GM19035 (cell line): ENCODE results near the gene MRPL34.
A peak's percentile ranks its signal among the peaks of the same experiment; 100 is the strongest.
"Not testable (repeated sequence)": the region's sequence is repeated elsewhere in the genome, so short reads cannot be mapped to it uniquely, and the experiment has no call there.

Source experiments
- ATAC-seq: cut with Tn5 transposase; IDR thresholded peaks from one replicate; pipeline ENCODE4 v1.9.1; 2021; ENCODE audit not compliant: unreplicated experiment

Gene MRPL34

GRCh38 chr19:17305517-17306284, at the start of gene MRPL34:
MRPL34 (plus strand) TSS chr19:17305872; CDS start chr19:17305893, 21 bp downstream.
- ATAC-seq, result peak; percentile 62

GRCh38 chr19:17256130-17256529, 49.5 kb upstream of the MRPL34 start:
- ATAC-seq, result no peak

- ATAC-seq, result no peak
These were observed 46.4 kb upstream of the MRPL34 start for GRCh38 chr19:17259118-17259780.

DNA sequence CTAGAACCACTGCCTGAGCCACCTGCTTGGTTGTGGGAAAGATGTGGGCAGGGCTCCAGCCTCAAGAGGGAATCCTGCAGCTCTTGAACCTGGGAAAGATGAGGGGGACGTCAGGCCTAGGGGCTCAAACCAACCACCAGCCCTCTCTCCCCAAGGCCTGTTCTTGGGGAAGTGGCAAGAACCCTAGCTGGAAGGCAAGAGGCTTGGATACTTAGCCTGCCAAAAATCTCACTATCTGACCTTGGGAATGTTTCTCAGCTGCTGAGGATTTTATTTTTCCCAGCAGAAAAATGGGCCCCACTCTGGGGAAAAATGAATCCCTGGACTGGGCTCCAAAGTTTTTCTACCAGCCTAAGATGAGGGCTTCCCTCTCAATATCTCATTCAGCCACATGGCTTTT, 45.7 kb upstream of the MRPL34 start:
- ATAC-seq, result no peak

- peak; percentile 88 for ATAC-seq
These were observed 44.8 kb upstream of the MRPL34 start for GRCh38 chr19:17260842-17261325.

- no peak for ATAC-seq
These were observed 43.1 kb upstream of the MRPL34 start for GRCh38 chr19:17262557-17262956.

DNA sequence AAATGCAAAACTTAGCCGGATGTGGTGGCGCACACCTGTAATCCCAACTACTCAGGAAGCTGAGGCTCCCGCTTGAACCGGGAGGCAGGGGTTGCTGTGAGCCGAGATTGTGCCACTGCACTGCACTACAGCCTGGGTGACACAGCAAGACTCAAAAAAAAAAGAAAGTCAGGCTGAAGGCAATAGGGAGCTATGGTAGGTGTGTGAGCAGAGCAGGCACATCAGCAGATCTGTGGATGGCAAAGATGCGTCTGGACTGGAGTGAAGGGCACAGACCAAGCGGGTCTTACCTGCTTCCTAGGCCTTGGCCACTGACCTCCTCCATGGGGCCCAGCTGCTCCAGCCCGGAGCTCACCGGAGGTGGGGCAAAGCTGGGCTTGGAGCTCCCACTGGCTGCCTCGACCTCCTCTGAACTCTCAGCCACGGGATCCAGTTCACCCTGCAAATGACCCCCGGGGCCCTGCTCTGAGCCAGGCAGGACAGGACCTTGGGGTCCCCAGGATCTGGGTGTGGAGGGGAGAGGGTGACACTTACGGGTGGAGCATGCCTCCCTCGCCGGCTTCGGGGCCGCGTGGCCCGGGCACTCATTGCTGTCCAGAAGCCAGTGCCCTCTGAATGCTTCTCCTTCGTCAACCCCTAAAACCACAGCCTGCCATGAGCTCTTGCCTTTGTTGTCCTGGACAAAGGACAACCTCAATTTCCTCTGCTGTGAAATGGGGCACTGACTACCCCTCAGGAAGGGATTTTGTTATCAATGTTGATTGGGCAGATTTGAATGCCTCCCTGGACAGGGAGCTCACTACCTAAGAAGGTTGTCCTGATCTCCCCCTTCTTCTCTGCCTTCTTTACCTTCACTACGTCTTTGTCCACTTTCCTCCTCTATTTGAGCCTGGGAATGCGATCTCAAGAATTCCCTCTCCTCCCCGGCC, 41.7 kb upstream of the MRPL34 start:
- no peak for ATAC-seq

DNA sequence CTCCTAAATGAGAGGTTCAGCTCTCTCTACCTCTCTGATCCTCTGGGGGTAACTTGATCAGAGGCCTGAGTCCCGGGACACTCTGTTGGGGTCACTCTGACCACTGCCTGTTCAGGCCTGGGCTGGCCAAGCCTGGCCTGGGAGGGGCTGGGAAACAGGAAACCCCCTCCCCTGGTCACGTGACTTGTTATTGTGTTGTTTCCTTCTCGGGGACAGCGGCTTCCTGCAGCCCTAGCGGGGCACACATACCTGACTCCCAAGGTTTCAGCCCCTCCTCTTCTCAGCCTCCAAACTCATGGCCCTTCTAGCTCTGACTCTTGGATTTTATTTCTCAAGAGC, 41.1 kb upstream of the MRPL34 start, which contains the start of gene USHBP1:
Gene USHBP1 (minus strand): TSS at position 105 of the 339 bp plus-strand sequence. CDS start 446 bp downstream, outside the sequence.
- ATAC-seq, result no peak

DNA sequence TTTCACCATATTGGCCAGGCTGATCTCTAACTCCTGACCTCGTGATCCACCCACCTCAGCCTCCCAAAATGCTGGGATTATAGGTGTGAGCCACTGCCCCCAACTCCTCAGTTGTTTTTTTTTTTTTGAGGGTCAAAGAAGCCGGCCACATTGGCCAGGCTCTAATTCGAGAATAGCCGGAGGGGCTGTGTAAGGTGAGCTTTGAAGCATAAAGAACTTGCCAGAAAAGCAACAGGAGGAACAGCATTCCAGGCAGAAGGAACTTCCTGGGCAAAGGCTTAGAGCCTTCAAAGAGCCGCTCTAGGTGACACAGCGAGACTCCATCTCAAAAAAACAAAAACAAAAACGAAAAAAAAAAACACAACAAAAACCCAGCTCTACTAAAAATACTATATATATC, 39.6 kb upstream of the MRPL34 start:
- ATAC-seq, result no peak

GRCh38 chr19:17266589-17266974, 39.1 kb upstream of the MRPL34 start:
- no peak for ATAC-seq

DNA sequence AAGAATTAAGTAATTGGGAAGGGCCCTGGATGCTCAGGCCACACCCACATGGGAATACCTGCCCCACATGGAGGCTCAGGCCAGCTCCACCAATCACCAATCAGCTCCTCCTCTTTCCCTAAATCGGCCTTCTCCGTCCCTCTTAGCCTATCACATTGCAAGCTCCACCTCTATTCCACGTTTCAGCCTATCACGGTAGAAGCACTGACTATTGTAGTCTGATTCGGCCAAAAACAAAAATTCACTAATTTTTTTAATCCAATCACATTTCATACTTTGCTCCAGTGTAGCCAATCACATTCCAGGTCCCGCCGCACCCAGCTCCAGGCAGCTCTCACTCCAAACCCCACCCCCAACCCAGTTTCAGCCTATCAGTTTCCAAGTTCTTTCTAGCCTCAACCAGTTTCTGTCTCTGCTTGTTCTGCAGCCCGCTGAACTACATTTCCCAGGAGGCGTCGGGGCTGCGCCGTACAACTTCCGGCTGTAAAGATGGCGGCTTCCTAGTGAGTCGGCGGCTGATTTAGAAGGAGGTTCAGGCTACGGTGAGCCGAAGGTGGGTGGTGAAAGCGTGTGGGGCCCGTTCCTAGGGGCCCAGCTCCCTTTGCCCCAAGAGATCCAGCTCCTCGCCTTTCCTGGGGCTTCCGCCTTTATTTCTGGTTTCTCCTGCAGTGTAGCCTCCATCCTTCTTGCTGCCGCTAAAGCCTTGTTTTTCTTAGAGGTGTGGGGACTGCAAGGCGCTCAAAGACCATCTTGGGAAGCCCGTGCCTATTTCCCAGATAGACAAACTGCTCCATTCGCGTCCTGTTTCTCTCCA, 38.5 kb upstream of the MRPL34 start, which contains the start of gene BABAM1:
Gene BABAM1 (plus strand): TSS at position 469 of the 814 bp plus-strand sequence. CDS start 1,364 bp downstream, outside the sequence.
- ATAC-seq, result peak; percentile 91

GRCh38 chr19:17268754-17269153, 36.9 kb upstream of the MRPL34 start:
- no peak for ATAC-seq

DNA sequence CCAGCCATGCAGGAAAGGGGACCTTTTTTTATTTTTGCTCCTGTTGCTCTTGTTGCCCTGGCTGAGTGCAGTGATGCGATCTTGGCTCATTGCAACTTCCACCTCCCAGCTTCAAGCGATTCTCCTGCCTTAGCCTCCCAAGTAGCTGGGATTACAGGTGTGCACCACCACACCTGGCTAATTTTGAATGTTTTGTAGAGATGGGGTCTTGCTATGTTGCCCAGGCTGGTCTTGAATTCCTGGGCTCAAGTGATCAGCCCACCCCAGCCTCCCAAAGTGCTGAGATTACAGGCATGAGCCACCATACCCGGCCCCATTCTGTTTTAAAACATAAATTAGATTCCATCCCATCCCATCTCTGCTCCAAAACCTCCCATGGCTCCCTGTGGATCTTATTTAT, 30.8 kb upstream of the MRPL34 start:
- not testable (repeated sequence) for ATAC-seq

DNA sequence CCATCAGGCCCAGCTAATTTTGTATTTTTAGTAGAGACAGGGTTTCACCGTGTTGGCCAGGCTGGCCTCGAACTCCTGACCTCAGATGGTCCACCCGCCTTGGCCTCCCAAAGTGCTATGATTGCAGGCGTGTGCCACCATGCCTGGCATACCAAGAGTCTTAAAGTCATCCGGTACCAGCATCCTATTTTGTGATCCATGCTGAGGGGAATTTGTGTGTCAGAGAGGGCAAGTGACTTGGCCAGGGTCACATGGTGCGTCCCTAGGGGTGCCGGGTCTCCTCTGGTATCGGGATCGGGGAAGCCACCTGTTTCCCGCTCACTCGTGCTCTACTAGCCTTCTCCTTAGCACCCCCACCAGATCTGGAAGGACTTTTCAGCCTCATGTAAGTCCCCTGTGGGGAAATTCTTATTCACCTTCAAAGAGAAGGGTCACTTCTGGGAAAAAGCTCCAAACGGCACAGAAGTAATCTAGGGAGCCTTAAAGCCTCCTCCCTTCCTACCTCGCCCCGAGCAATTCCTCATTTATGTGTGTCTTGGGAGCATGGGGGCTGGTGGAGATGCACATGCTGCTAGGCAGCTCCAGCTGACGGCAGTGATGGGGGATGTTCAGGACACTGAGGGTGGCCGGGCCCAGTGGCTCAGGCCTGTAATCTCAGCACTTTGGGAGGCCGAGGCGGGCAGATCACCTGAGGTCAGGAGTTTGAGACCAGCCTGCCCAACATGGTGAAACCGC, 30.1 kb upstream of the MRPL34 start:
- ATAC-seq, result no peak

DNA sequence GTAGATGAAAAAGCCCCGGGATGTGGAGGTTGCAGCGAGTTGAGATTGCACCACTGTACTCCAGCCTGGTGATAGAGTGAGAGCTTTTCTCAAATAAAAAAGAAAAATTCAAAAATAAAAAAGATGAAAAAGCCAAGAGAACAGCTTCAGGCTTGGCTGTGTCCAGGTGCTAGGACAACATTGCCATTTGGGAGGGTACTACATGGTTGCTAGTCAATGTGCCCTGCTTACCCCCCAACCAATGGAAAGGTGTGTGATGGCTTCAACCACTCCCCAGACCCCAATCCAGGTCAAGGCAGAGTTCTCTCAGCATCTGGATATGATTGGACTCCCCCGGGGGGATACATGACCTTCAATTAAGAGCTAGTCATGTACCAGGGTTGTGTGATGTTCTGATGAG, 26.2 kb upstream of the MRPL34 start:
- ATAC-seq, result no peak

DNA sequence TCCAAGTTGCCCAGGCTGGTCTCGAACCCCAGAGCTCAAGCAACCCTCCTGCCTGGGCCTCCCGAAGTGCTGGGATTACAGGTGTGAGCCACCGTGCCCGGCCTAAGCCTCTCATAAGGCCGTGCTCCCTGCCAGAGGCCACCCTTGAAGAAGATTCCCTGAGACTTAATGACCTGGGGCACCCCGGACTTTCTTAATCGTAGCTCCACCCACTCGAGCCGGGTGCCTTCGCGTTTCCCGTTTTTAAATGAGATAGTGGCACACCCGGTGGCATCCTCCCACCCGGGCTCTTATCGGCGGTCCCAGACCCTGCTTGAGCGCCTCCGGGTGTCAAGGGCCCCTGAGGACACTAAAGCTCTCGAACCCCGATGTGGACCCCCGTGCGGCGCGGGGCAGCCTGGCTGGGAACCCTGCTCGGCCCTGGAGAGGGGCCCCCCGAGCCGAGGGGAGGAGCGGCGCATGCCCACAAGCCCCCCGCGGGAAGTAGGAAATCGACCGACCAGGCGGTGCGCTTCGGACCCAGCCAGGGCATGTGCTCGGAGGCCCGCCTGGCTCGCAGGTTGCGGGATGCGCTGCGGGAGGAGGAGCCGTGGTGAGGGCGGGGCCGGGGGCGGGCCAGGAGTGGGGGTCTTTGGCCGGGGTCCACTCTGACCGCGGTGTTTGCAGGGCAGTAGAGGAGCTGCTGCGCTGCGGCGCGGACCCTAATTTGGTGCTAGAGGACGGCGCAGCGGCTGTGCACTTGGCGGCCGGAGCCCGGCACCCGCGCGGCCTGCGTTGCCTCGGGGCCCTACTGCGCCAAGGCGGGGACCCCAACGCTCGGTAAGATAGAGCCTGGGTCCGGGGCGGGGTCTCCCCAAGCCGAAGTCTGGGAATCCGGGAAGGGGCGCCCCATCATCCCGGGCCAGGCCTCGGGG, 24.0 kb upstream of the MRPL34 start, which contains the start of gene ANKLE1:
Gene ANKLE1 (plus strand): TSS at position 511 of the 914 bp plus-strand sequence. CDS start 20 bp downstream, at position 531.
- peak; percentile 38 for ATAC-seq

- peak; percentile 72 for ATAC-seq
These were observed 23.1 kb upstream of the MRPL34 start for GRCh38 chr19:17282488-17283125.

DNA sequence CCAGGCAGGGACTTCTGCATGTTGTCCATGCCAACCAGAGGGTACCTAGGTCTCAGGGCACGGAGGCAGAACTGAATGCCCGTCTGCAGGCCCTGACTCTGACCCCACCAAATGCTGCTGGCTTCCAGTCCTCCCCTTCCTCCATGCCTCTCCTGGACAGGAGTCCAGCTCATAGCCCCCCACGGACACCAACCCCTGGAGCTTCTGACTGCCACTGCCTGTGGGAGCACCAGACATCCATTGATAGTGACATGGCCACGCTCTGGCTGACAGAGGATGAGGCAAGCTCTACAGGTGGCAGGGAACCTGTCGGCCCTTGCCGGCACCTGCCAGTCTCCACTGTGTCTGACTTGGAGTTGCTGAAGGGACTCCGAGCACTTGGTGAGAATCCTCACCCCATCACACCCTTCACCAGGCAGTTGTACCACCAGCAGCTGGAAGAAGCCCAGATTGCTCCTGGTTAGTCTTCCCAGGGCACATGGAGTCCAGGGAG, 22.1 kb upstream of the MRPL34 start:
- ATAC-seq, result no peak
